HepG2 (cell line): ENCODE measurements around the gene SMAD6. TPM values are rescaled to one million over a fixed set of nuclear protein-coding genes. Genes with fewer than 3 reads are reported as not detected.
A peak's percentile ranks its signal among the peaks of the same experiment; 100 is the strongest.

Experiments
- ASH2L ChIP-seq: fragments of 300-600, 200-600 bp; sonication (generic); IDR thresholded peaks from 2 replicates; pipeline ENCODE4 v1.7.0; 2017; ENCODE audit warnings: low read depth, mild to moderate bottlenecking, moderate library complexity, mixed read lengths, low read length; ENCODE audit not compliant: insufficient read length
- MAFK ChIP-seq, 2 experiments: IDR thresholded peaks in 1 of 2; conservative IDR thresholded peaks in 1 of 2; 2 replicates each; pipeline ENCODE4 v1.6.1; 2011; ENCODE audit warnings: improper control_type of control experiment in 2 of 2, low read length in 2 of 2
- MED1 ChIP-seq: sonication (generic); formaldehyde crosslinking; IDR thresholded peaks from 2 replicates; pipeline ENCODE4 v1.4.0; 2020; ENCODE audit warnings: missing genetic modification reagents
- MIER3 ChIP-seq: IDR thresholded peaks from 2 replicates; pipeline ENCODE4 v1.6.1; 2016; ENCODE audit warnings: missing compliant biosample characterization, borderline replicate concordance
- MTF1 ChIP-seq: sonication (generic); formaldehyde crosslinking; IDR thresholded peaks from 2 replicates; pipeline ENCODE4 v1.5.0; 2020; ENCODE audit warnings: missing genetic modification reagents
- RXRB ChIP-seq: IDR thresholded peaks from 2 replicates; pipeline ENCODE4 v1.6.1; 2016; ENCODE audit warnings: borderline replicate concordance, missing genetic modification reagents, missing compliant biosample characterization
- TBX2 ChIP-seq: sonication (generic); formaldehyde crosslinking; IDR thresholded peaks from 2 replicates; pipeline ENCODE4 v1.5.0; 2020; ENCODE audit warnings: missing genetic modification reagents, mild to moderate bottlenecking, borderline replicate concordance
- U2AF2 ChIP-seq: fragments of 200-400 bp; formaldehyde crosslinking; IDR thresholded peaks from 2 replicates; pipeline ENCODE4 v1.6.1; 2017; ENCODE audit warnings: low read depth, mild to moderate bottlenecking, low read length
- WIZ ChIP-seq: sonication (generic); formaldehyde crosslinking; IDR thresholded peaks from 2 replicates; pipeline ENCODE4 v1.5.1; 2020; ENCODE audit warnings: mild to moderate bottlenecking, missing genetic modification reagents
- ZNF180 ChIP-seq: sonication (generic); formaldehyde crosslinking; IDR thresholded peaks from 2 replicates; pipeline ENCODE4 v1.4.0; 2020; ENCODE audit warnings: low read depth, missing genetic modification reagents, borderline replicate concordance
- ZNF235 ChIP-seq: sonication (generic); formaldehyde crosslinking; IDR thresholded peaks from 2 replicates; pipeline ENCODE4 v1.8.1; 2023; ENCODE audit warnings: mild to moderate bottlenecking, missing genetic modification reagents, borderline replicate concordance
- ZNF660 ChIP-seq: sonication (generic); formaldehyde crosslinking; IDR thresholded peaks from 2 replicates; pipeline ENCODE4 v1.5.1; 2020; ENCODE audit warnings: mild to moderate bottlenecking, low read depth, missing genetic modification reagents, borderline replicate concordance
- ZNF792 ChIP-seq: IDR thresholded peaks from 2 replicates; pipeline ENCODE4 v1.6.1; 2016
- ZNF879 ChIP-seq: sonication (generic); formaldehyde crosslinking; IDR thresholded peaks from 2 replicates; pipeline ENCODE4 v1.8.1; 2023; ENCODE audit warnings: missing genetic modification reagents
- ZSCAN25 ChIP-seq: sonication (generic); formaldehyde crosslinking; IDR thresholded peaks from 2 replicates; pipeline ENCODE4 v1.8.0; 2022; ENCODE audit warnings: mild to moderate bottlenecking, missing genetic modification reagents
- polyA plus RNA-seq, 8 experiments: library from polyadenylated mRNA; depleted of rRNA in 3 of 8; stranded (reverse) in 7 of 8; unstranded in 1 of 8; fragments of >200 nt; fragmentation: Illumina TruSeq in 4 of 8; extraction: Trizol in 4 of 8; gene quantifications; 2 replicates each; pipeline versions ENCODE4 v1.2.1 to v1.2.3, GENCODE V29; 2011 to 2016; ENCODE audit warnings: low read depth in 4 of 8, missing spikeins in 1 of 8, mixed read lengths in 1 of 8; ENCODE audit not compliant: insufficient read depth in 1 of 8
- total RNA-seq, 5 experiments: library from RNA; depleted of rRNA; stranded (reverse); fragments of >200 nt; fragmentation: Illumina TruSeq; extraction: Trizol; gene quantifications; 2 replicates each; pipeline ENCODE4 v1.2.3, GENCODE V29; 2016; ENCODE audit warnings: low read depth in 1 of 5
- TF ChIP-seq, protein P1 (sequence below): sonication (generic); formaldehyde crosslinking; IDR thresholded peaks from 2 replicates; pipeline ENCODE4 v1.4.0; 2020; ENCODE audit warnings: missing genetic modification reagents
- TF ChIP-seq, protein P2 (sequence below): sonication (generic); formaldehyde crosslinking; IDR thresholded peaks from 2 replicates; pipeline ENCODE4 v1.9.0; 2021; ENCODE audit warnings: missing genetic modification reagents, borderline replicate concordance
- TF ChIP-seq, protein P3 (sequence below): IDR thresholded peaks from 2 replicates; pipeline ENCODE4 v1.6.1; 2016; ENCODE audit warnings: missing genetic modification reagents, missing compliant biosample characterization
- TF ChIP-seq, protein P4 (sequence below): sonication (generic); formaldehyde crosslinking; conservative IDR thresholded peaks from 2 replicates; pipeline ENCODE4 v1.8.0; 2022; ENCODE audit warnings: missing genetic modification reagents
- TF ChIP-seq, protein P5 (sequence below): sonication (generic); formaldehyde crosslinking; IDR thresholded peaks from 2 replicates; pipeline ENCODE4 v1.4.0; 2020; ENCODE audit warnings: missing genetic modification reagents, low read depth, mild to moderate bottlenecking, borderline replicate concordance
- TF ChIP-seq, protein P6 (sequence below): sonication (generic); formaldehyde crosslinking; IDR thresholded peaks from 2 replicates; pipeline ENCODE4 v1.5.0; 2020; ENCODE audit warnings: mild to moderate bottlenecking, missing genetic modification reagents

Gene SMAD6
- total and polyA plus RNA-seq, 2 of the 13 experiments (the other 11 are each of a cell fraction or from before 2014, with no cell fraction given): 3.3 to 4.4 TPM

DNA sequence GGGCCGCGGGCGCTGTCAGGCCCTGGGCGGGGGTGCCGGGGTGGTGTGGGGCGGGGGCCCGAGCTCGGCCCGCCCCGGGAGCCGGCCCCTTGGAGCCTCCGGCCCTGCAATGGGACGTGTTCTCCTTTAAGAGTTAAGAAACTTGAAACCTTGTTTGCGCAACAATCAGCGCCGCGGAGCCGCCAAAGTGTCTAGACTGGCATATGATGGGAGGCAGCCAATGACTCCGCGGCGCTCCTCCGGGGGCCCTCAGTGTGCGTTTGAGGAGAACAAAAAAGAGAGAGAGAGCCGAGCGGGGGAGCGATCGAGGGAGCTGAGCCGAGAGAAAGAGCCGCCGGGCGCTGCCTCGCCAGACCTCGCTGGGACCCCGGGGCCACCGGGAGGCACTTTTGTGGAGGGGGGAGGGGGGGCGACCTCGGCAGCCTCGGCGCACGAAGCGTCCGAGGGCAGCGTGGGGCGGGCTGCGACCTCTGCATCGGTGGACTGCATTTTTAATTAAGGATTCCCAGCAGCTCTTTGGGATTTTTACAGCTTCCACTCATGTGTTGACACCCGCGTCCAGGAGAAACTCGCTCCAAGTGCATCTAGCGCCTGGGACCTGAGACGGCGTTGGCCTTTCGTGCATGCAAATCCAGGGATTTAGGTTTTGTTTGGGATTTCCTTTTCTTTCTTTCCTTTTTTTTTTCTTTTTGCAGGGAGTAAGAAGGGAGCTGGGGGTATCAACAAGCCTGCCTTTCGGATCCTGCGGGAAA lies at the start of gene SMAD6 (continued):
- no peak for TF ChIP-seq ZSCAN25 (CRISPR knock-in tag)
- no peak for TF ChIP-seq U2AF2
- TF ChIP-seq, protein P1, sequence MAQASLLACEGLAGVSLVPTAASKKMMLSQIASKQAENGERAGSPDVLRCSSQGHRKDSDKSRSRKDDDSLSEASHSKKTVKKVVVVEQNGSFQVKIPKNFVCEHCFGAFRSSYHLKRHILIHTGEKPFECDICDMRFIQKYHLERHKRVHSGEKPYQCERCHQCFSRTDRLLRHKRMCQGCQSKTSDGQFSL (CRISPR knock-in tag): no peak
- TF ChIP-seq, protein P2, sequence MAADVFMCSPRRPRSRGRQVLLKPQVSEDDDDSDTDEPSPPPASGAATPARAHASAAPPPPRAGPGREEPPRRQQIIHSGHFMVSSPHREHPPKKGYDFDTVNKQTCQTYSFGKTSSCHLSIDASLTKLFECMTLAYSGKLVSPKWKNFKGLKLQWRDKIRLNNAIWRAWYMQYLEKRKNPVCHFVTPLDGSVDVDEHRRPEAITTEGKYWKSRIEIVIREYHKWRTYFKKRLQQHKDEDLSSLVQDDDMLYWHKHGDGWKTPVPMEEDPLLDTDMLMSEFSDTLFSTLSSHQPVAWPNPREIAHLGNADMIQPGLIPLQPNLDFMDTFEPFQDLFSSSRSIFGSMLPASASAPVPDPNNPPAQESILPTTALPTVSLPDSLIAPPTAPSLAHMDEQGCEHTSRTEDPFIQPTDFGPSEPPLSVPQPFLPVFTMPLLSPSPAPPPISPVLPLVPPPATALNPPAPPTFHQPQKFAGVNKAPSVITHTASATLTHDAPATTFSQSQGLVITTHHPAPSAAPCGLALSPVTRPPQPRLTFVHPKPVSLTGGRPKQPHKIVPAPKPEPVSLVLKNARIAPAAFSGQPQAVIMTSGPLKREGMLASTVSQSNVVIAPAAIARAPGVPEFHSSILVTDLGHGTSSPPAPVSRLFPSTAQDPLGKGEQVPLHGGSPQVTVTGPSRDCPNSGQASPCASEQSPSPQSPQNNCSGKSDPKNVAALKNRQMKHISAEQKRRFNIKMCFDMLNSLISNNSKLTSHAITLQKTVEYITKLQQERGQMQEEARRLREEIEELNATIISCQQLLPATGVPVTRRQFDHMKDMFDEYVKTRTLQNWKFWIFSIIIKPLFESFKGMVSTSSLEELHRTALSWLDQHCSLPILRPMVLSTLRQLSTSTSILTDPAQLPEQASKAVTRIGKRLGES (CRISPR knock-in tag): no peak
- TF ChIP-seq, protein P3, sequence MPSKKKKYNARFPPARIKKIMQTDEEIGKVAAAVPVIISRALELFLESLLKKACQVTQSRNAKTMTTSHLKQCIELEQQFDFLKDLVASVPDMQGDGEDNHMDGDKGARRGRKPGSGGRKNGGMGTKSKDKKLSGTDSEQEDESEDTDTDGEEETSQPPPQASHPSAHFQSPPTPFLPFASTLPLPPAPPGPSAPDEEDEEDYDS (CRISPR knock-in tag): peak; percentile 81
- TF ChIP-seq RXRB (CRISPR knock-in tag): peak; percentile 69
- TF ChIP-seq ZNF235 (CRISPR knock-in tag): no peak
- no peak for TF ChIP-seq ZNF180 (CRISPR knock-in tag)
- TF ChIP-seq MED1 (CRISPR knock-in tag): 0 out of 2 replicates have a peak, but pooled peaks have one; percentile 57
- peak; percentile 61 for TF ChIP-seq ASH2L
- TF ChIP-seq, protein P4, sequence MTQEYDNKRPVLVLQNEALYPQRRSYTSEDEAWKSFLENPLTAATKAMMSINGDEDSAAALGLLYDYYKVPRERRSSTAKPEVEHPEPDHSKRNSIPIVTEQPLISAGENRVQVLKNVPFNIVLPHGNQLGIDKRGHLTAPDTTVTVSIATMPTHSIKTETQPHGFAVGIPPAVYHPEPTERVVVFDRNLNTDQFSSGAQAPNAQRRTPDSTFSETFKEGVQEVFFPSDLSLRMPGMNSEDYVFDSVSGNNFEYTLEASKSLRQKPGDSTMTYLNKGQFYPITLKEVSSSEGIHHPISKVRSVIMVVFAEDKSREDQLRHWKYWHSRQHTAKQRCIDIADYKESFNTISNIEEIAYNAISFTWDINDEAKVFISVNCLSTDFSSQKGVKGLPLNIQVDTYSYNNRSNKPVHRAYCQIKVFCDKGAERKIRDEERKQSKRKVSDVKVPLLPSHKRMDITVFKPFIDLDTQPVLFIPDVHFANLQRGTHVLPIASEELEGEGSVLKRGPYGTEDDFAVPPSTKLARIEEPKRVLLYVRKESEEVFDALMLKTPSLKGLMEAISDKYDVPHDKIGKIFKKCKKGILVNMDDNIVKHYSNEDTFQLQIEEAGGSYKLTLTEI (CRISPR knock-in tag): no peak
- TF ChIP-seq ZNF879 (CRISPR knock-in tag): no peak
- no peak for TF ChIP-seq MTF1 (CRISPR knock-in tag)
- TF ChIP-seq, protein P5, sequence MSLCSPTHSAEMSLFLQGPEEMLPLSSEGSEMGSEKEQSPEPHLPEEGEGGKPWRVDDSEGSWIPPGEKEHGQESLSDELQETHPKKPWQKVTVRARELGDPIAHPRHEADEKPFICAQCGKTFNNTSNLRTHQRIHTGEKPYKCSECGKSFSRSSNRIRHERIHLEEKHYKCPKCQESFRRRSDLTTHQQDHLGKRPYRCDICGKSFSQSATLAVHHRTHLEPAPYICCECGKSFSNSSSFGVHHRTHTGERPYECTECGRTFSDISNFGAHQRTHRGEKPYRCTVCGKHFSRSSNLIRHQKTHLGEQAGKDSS (CRISPR knock-in tag): no peak
- no peak; the same call in 1 of the 2 replicates for TF ChIP-seq ZNF792
- no peak for TF ChIP-seq MAFK (conservative IDR thresholded peaks at IDR 0.05 in 1 of 2, IDR thresholded peaks at IDR 0.05 in 1 of 2; ENCODE audit: low read length in 2 of 2)
- TF ChIP-seq ZNF660 (CRISPR knock-in tag): no peak
- TF ChIP-seq MIER3 (CRISPR knock-in tag): no peak
- TF ChIP-seq TBX2 (CRISPR knock-in tag): peak; percentile 76
- no peak for TF ChIP-seq WIZ (CRISPR knock-in tag)
- TF ChIP-seq, protein P6, sequence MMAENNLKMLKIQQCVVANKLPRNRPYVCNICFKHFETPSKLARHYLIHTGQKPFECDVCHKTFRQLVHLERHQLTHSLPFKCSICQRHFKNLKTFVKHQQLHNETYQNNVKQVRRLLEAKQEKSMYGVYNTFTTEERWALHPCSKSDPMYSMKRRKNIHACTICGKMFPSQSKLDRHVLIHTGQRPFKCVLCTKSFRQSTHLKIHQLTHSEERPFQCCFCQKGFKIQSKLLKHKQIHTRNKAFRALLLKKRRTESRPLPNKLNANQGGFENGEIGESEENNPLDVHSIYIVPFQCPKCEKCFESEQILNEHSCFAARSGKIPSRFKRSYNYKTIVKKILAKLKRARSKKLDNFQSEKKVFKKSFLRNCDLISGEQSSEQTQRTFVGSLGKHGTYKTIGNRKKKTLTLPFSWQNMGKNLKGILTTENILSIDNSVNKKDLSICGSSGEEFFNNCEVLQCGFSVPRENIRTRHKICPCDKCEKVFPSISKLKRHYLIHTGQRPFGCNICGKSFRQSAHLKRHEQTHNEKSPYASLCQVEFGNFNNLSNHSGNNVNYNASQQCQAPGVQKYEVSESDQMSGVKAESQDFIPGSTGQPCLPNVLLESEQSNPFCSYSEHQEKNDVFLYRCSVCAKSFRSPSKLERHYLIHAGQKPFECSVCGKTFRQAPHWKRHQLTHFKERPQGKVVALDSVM (CRISPR knock-in tag): no peak
